ENCODE results near the gene PCGF3.

DNA sequence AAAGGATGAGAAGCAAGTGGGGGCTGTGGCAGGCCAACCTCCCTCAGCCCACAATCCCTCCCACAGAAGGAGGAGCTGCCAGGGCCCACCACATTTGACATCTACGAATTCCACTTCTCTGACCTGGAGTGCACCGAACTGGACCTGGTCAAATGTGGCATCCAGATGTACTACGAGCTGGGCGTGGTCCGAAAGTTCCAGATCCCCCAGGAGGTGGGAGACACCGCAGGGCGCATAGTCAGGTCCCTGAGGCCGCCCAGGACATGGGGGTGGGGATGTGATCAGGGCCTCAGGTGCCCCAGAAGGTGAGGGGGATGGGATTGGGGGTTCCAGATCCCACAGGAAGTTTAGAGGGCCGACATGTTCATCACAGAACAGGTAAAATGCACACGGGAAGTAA is 45.2 kb upstream of the PCGF3 start:
- TF ChIP-seq, protein P1, sequence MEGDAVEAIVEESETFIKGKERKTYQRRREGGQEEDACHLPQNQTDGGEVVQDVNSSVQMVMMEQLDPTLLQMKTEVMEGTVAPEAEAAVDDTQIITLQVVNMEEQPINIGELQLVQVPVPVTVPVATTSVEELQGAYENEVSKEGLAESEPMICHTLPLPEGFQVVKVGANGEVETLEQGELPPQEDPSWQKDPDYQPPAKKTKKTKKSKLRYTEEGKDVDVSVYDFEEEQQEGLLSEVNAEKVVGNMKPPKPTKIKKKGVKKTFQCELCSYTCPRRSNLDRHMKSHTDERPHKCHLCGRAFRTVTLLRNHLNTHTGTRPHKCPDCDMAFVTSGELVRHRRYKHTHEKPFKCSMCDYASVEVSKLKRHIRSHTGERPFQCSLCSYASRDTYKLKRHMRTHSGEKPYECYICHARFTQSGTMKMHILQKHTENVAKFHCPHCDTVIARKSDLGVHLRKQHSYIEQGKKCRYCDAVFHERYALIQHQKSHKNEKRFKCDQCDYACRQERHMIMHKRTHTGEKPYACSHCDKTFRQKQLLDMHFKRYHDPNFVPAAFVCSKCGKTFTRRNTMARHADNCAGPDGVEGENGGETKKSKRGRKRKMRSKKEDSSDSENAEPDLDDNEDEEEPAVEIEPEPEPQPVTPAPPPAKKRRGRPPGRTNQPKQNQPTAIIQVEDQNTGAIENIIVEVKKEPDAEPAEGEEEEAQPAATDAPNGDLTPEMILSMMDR (IDR thresholded peaks at IDR 0.05), result no peak
- TF ChIP-seq POLR2A (IDR thresholded peaks at IDR 0.05), result no peak

Measured in tibial nerve (tissue), 3 donors.